Activated CD4-positive, alpha-beta T cell treated with anti-CD3 and anti-CD28 coated beads for 1 hour (primary cell): ENCODE results near the gene S100A6.
"Not testable (repeated sequence)": the region's sequence is repeated elsewhere in the genome, so short reads cannot be mapped to it uniquely, and the experiment has no call there.

ENCODE experiments used
- DNase-seq: peaks from one replicate; pipeline ENCODE4 v3.0.0-alpha.2; 2020

S100A6 gene

GRCh38 chr1:153563483-153563901, 27.7 kb upstream of the S100A6 start:
- DNase-seq, result no peak

- DNase-seq, result not testable (repeated sequence)
Observed at GRCh38 chr1:153562021-153562420, 26.2 kb upstream of the S100A6 start.

DNA sequence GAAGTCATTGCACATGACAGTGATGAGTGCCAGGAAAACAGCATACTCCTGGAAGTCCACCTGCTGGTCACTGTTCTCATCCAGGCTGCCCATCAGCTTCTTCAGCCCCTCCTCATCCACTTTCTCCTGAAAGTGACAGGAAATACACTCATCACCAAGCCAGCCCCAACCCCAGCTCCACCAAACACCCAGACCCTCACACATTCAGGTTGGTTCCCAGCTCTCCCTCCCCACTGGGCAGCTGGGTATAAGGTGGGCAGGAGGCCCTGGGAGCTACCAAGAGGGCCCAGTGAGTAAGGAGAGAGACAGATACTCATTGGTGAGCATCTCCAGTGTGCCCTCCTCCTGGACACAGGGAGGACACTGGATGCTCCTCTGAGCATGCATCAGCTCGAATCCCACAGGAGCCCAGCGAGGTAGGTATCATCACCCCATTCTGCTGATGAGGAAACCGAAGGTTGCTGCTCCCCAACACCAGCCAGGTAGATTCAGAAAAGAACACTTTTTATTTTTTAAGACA, 25.7 kb upstream of the S100A6 start:
- DNase-seq, result no peak

DNA sequence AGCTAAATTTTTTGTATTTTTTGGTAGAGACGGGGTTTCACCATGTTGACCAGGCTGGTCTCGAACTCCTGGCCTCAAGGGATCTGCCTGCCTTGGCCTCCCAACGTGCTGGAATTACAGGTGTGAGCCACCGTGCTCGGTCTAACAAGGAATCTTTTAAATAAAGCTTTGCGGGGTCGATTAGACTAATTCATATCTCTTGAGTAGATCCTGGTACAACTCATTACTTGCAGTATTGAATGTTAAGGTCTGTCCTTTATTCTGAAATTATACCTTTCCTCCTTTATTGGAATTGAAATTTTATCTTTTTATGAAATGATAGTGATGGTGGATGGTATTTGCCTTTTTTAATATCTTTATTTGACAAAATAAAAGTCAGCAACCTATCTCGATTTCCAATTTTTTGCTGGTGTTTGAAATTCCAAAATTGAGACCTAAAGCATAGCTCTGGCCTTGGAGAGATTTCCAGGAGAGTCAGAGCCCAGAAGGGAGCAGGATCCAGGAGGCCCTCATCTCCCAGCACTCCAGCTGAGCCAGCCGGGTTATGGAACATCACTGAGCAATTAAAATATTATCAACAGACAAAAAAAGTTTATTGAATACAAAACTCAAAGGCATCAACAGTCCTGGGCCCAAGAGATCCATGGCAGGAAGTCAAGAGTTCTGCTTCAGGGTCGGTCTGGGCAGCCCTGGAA, 25.1 kb upstream of the S100A6 start:
- DNase-seq, result no peak

DNA sequence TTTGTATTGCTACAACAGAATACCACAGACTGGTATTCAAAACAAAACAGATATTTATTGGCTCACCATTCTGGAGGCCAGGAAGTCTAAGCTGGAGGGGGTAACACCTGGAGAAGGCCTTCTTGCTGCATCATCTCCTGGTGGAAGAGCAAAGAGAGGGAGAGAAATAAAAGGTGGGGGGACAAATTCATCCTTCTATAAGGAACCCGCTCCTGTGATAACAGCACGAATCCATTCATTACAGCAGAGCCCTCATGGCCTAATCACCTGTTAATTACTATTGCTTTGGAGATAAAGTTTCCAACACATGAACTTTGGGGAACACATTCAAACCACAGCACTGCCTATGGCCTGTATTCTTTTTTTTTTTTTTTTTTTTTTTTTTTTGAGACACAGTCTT, 24.4 kb upstream of the S100A6 start:
- DNase-seq, result no peak

- no peak for DNase-seq
Observed at GRCh38 chr1:153557877-153558276, 22.1 kb upstream of the S100A6 start.

DNA sequence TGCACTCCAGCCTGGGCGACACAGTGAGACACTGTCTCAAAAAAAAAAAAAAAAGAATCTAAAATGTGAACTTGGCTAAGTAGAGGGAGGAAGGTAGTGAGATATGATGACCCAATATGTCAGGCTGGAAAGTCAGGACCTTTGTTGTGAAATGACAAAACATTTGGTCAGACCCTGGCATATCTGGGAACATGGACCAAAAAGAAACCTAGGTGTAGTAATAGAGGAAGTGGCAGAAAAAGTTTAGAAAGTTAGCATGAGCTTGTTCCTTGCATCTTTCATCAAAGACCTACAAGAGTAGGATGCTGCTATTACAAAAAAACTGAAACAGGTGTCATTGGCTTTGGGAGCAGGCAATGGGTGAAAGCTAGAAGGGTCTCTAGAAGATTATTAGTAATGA, 20.6 kb upstream of the S100A6 start:
- no peak for DNase-seq

DNA sequence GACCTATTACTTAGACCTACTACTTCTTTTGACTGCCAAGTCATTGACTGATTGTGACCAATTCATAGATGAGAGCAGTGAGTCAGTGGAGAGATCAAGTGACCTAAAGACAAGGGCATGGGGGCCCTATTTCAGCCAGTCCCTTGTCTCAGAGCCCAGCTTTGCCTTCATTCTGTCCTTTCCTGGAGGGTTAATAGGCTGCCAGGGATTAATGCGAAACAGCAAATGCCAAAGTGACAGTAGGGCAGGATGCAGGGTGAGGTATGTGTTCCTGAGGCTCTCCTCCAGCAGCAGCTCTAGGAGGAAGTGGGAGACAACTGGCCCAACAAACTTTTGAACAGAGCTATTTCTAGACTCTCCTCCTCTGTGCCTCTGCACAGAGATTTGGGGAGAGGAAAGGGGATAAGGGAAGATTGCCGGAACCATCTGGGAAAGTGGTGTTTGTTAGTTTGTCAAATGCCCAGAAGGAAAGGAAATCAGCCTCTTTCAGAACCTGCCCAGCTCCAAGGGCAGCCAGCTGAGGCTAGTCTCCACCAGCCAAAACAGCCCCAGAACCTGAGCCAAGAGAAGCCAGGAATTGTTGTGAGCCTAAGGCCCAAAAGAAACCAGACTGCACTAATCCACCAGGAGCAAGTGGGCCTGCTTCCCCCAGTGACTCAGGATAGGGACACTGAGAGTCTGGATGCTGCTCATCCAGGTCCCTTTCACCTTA, 18.2 kb upstream of the S100A6 start:
- DNase-seq, result no peak

DNA sequence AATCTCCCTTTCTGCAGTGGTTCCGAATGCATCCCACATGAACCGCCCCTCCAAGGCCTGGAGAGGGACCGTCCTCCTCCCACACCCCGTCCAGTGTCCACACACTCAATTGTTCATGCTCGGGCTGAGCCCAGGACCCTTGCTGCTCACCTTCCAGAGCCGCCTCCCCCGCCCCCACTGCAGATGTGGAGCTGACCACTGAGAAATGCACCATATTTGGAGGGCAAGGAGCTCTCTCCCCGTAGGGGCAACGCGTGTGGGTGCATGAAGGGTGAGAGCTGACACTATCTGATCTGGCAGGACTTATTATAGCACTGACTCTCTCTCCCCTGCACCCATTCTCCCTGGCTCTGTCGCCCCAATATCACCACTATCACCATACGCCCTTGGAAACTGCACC, 17.3 kb upstream of the S100A6 start:
- no peak for DNase-seq

DNA sequence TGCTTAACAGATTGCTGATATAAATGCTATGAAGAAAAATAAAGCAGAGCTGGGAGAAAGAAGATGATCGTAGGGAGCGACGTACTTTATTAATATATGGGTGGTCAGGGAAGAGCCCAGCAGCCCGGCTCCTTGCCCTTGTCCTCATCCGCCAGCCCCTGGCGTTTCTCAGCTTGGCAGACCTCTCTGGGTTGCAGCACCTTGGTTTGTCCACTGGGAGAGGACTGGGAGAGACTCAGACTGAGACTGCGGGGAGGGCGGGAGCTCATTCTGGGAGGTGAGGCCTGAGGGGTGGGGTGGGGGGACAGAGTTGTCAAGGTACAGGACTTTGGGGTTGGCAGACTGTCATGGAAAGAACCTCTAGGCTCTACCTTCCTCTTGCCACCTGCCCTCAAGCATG, 16.5 kb upstream of the S100A6 start:
- DNase-seq, result no peak

DNA sequence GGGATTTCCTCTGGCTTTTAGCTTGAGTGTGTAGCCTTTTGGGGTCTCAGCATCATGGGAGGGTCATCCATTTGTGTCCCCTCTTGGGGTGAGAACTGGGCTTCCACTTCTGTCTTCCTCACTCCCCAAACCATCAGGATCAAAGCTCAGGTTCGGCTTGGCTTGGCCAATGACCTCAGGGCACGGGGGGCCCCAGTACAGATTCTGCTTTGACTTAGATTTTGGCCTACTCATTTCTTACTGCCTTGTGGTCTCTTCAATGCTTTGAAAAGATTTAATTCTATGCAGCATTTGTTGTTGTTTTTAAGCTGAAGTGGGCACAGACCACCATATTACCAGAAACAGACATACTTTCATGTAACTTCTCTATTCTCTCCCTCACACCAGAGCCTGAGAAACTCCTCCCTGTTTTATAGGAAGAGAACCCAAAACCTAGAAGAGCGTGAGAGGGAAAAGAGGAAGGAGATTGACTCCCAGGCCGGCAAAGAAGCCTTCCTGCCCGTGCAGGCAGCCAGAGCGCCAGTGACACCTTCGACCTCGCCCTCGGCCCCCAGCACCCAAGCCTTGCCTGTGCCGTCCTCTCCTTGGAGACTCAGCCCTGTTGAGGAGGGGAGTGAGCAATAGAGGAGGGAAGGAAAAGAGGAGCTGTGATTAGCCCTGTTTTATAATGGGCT, 15.2 kb upstream of the S100A6 start:
- DNase-seq, result no peak

DNA sequence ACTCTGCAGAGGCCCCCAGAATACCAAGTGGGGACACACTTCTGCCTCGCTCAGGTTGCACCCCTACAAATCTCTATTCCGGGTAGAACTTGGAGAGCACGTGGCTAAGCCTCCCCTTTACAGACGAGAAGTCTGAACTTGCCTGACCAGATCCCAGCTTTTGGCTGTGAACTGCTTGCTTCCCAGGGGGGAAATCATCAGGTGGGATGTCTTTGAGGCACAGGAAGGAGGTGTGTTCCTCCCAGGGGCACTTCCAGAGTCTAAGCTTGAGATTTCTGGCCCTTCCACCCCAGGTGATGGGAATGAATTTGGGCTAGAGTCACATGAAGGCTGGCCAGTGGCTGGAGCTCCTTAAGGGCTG, 14.6 kb upstream of the S100A6 start:
- DNase-seq, result no peak

GRCh38 chr1:153549741-153550397, 14.1 kb upstream of the S100A6 start:
- DNase-seq, result no peak

- DNase-seq, result no peak
Observed at GRCh38 chr1:153548722-153549688, 13.2 kb upstream of the S100A6 start, which contains the start of gene S100A3. TSS of gene S100A3 (minus strand) at chr1:153549258. CDS start at chr1:153548485, 773 bp downstream.

GRCh38 chr1:153547560-153548551, 12.1 kb upstream of the S100A6 start:
- no peak for DNase-seq

GRCh38 chr1:153546796-153547559, 11.2 kb upstream of the S100A6 start:
- DNase-seq, result no peak

DNA sequence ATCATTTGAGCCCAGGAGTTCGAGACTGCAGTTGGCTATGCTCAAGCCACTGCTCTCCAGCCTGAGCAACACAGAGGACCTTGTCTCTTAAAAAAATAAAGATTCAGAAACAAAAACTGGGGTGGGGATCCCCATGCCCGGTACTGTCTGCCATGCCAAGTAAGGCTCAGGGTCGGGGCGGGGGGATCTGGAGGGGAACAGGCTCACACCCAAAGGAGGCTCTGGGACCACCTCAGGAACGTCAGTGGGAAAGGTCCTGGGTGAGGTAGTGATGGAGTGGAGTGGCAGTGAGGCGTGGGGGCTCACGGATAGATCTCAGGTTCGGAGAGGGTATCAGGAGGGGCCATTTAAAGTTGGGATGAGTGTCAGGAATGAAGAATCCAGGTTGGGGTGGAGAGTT, 10.6 kb upstream of the S100A6 start:
- no peak for DNase-seq

GRCh38 chr1:153545067-153546055, 9.6 kb upstream of the S100A6 start, which contains the start of gene S100A4:
TSS of gene S100A4 (minus strand) at chr1:153545806. CDS start at chr1:153544794, 1,012 bp downstream.
- DNase-seq, result peak; percentile 88
